ENCODE measurements around the gene CIAO2A. TPM values are rescaled to one million over a fixed set of nuclear protein-coding genes. Genes with fewer than 3 reads are reported as not detected.
"Not testable (repeated sequence)": the region's sequence is repeated elsewhere in the genome, so short reads cannot be mapped to it uniquely, and the experiment has no call there.

Gene CIAO2A
- total RNA-seq, 2 experiments from 2014 or later, result 95.5 to 111 TPM

- ChIA-PET POLR2A (interaction anchor here (0.6 to 0.8 kb wide), 2 partner anchors 161 to 239 kb away, joined by 3 read pairs; no protein-coding TSS in a partner anchor), CTCF (interaction anchor here (0.6 to 0.9 kb wide), 4 partner anchors 9 to 263 kb away, joined by 3 to 5 read pairs (median 4); no protein-coding TSS in a partner anchor)
- Mint-ChIP-seq H3K4me1 (peaks cover 48% of the 10 kb centered on the region), H3K27me3 (no peaks in the 10 kb centered on the region), H3K27ac (peak overlapping the region; percentile 96), H3K36me3 (ENCODE audit: low read depth) (peaks cover 10% of the 10 kb centered on the region), H3K9me3 (ENCODE audit: low read depth) (no peaks in the 10 kb centered on the region), H3K4me3 (peak overlapping the region; percentile 91)
- ATAC-seq, result no peak
- intact Hi-C loops (cut with DNase I, micrococcal nuclease), result loop anchor here (1.0 to 10.0 kb wide), 12 partner anchors 68 to 1037 kb away; partner anchors contain the start of genes TRIP4 (in 2 of the 2), USP3 (in 2 of the 2), CSNK1G1 (in 1 of the 2) and LACTB (in 1 of the 2)
- DNase-seq, result no peak
Observed at GRCh38 chr15:64095431-64095794, 1.8 kb upstream of the CIAO2A start.

GRCh38 chr15:64092864-64093626, 593 bp downstream of the CIAO2A start:
- peak; percentile 70 for DNase-seq
- Mint-ChIP-seq H3K27me3 (no peaks in the 10 kb centered on the region), H3K9me3 (ENCODE audit: low read depth) (no peaks in the 10 kb centered on the region), H3K4me1 (peaks cover 46% of the 10 kb centered on the region), H3K27ac (peak overlapping the region; percentile 96), H3K4me3 (peak overlapping the region; percentile 91), H3K36me3 (ENCODE audit: low read depth) (peaks cover 24% of the 10 kb centered on the region)
- ChIA-PET POLR2A (interaction anchor here (0.5 to 1.7 kb wide), 7 partner anchors 20 to 1087 kb away, joined by 3 to 12 read pairs (median 3); partner anchors contain the start of genes PPIB and SNX22), CTCF (interaction anchor here (0.5 to 1.7 kb wide), 9 partner anchors 9 to 613 kb away, joined by 3 to 7 read pairs (median 4); partner anchors contain the start of gene PPIB)
- intact Hi-C loops (cut with DNase I, micrococcal nuclease), result loop anchor here (1.0 to 10.0 kb wide), 10 partner anchors 60 to 908 kb away; partner anchors contain the start of genes CSNK1G1 (in 2 of the 2), RAB8B (in 2 of the 2), HERC1 (in 1 of the 2) and PCLAF (in 1 of the 2)
- peak; percentile 8 for ATAC-seq

GRCh38 chr15:64092075-64092820, 1.4 kb downstream of the CIAO2A start:
- no peak for ATAC-seq
- H3K36me3 Mint-ChIP-seq (ENCODE audit: low read depth), result peaks cover 32% of the 10 kb centered on the region
- intact Hi-C loops (cut with DNase I, micrococcal nuclease), result loop anchor here (2.0 to 10.0 kb wide), 7 partner anchors 263 to 907 kb away; partner anchors contain the start of genes RAB8B (in 2 of the 2), CSNK1G1 (in 1 of the 2), PCLAF (in 1 of the 2) and TRIP4 (in 1 of the 2)

DNA sequence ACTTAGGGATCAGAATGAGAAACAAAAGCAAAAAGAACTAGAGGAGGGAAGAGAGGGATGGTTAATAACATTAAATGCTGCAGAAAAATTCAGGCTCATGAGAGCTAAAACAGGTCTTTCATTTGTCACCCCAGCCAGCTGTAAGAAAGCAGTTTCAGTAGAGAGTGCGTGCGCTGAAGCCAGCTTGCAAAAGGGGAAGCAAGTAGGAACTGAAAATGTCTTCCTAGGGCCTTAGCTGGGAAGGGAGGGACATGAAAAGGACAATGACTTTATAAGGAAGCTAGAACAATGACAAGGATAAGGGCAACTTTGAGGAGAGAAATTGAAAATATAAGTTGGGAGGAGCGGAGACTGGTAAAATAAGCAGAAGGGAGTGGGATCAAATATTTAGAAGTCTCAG, 3.1 kb downstream of the CIAO2A start:
- ChIA-PET POLR2A (no interaction called here), CTCF (interaction anchor here (0.6 to 1.5 kb wide), 4 partner anchors 10 to 1535 kb away, joined by 3 to 5 read pairs (median 4); no protein-coding TSS in a partner anchor)
- no peak for DNase-seq
- Mint-ChIP-seq H3K4me1 (peaks cover 32% of the 10 kb centered on the region), H3K27me3 (no peaks in the 10 kb centered on the region), H3K27ac (no peak overlapping the region), H3K36me3 (ENCODE audit: low read depth) (peaks cover 38% of the 10 kb centered on the region), H3K9me3 (ENCODE audit: low read depth) (no peaks in the 10 kb centered on the region), H3K4me3 (no peak overlapping the region)
- intact Hi-C loops (cut with DNase I, micrococcal nuclease), result loop anchor here in 1 of 2 experiments (5.0 to 10.0 kb wide), 5 partner anchors 263 to 906 kb away; partner anchors contain the start of genes CSNK1G1, PCLAF, RAB8B and TRIP4
- ATAC-seq, result no peak

More at GRCh38 chr15:64092075-64092820, 1.4 kb downstream of the CIAO2A start:
- Mint-ChIP-seq H3K4me1 (peaks cover 39% of the 10 kb centered on the region), H3K4me3 (peak overlapping the region; percentile 91), H3K9me3 (ENCODE audit: low read depth) (no peaks in the 10 kb centered on the region), H3K27ac (peak overlapping the region; percentile 96), H3K27me3 (no peaks in the 10 kb centered on the region)
- POLR2A ChIA-PET, result interaction anchor here (0.5 to 1.7 kb wide), 2 partner anchors 71 to 214 kb away, joined by 3 to 12 read pairs; partner anchors contain the start of gene PPIB
- CTCF ChIA-PET, result interaction anchor here (1.4 to 1.7 kb wide), 2 partner anchors 71 to 340 kb away, joined by 7 read pairs; partner anchors contain the start of gene PPIB
- no peak for DNase-seq

DNA sequence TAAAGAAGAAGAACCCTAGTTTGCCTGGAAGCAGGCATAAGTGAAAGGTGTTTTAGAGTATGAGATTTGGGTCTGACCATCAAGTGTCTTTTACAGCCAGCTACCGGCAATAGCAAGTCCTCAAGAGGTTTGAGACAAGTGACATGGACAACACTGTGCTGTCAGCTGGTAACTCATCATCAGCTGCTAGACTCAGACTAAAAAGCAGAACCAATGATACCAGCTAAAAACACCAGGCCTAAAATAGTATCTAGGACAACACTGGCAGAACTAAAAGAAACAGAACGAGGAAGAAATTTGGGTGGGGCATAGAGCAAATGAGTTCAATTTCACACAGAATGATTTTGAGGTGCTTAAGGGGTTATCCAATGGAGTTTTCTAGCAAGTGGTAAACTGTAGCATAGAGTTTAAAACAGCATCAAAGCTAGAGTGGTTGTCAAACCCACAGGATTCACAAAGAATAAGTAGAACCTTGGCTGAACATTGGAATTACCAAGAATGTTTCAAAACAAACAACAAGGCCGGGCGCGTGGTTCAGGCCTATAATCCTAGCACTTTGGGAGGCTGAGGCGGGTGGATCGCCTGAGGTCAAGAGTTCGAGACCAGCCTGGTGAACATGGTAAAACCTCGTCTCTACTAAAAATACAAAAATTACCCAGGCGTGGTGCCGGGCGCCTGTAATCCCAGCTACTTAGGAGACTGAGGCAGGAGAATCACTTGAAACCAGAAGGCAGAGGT, 3.9 kb downstream of the CIAO2A start:
- Mint-ChIP-seq H3K36me3 (ENCODE audit: low read depth) (peaks cover 38% of the 10 kb centered on the region), H3K4me1 (peaks cover 24% of the 10 kb centered on the region), H3K27me3 (no peaks in the 10 kb centered on the region), H3K9me3 (ENCODE audit: low read depth) (no peaks in the 10 kb centered on the region), H3K4me3 (no peak overlapping the region), H3K27ac (no peak overlapping the region)
- DNase-seq (no peak), ATAC-seq (no peak)
- intact Hi-C loops (cut with DNase I, micrococcal nuclease), result loop anchor here in 1 of 2 experiments (5.0 to 10.0 kb wide), 5 partner anchors 262 to 905 kb away; partner anchors contain the start of genes CSNK1G1, PCLAF, RAB8B and TRIP4
- ChIA-PET CTCF (interaction anchor here (0.6 to 1.5 kb wide), 4 partner anchors 9 to 1536 kb away, joined by 3 to 8 read pairs (median 4); no protein-coding TSS in a partner anchor), POLR2A (interaction anchor here (0.5 to 0.6 kb wide), 2 partner anchors 133 to 199 kb away, joined by 3 read pairs; no protein-coding TSS in a partner anchor)

GRCh38 chr15:64082757-64083156, 10.9 kb downstream of the CIAO2A start:
- no peak for DNase-seq
- POLR2A ChIA-PET, result no interaction called here
- H3K4me3 Mint-ChIP-seq, result no peak overlapping the region
- no peaks in the 10 kb centered on the region for H3K27me3 Mint-ChIP-seq
- H3K27ac Mint-ChIP-seq, result no peak overlapping the region
- no peaks in the 10 kb centered on the region for H3K9me3 Mint-ChIP-seq (ENCODE audit: low read depth)
- no peaks in the 10 kb centered on the region for H3K4me1 Mint-ChIP-seq
- peaks cover 16% of the 10 kb centered on the region for H3K36me3 Mint-ChIP-seq (ENCODE audit: low read depth)
- CTCF ChIA-PET, result interaction anchor here (0.5 to 1.0 kb wide), 2 partner anchors 15 to 308 kb away, joined by 4 to 5 read pairs; no protein-coding TSS in a partner anchor
- intact Hi-C loops (cut with DNase I, micrococcal nuclease), result no loop called here
- no peak for ATAC-seq

DNA sequence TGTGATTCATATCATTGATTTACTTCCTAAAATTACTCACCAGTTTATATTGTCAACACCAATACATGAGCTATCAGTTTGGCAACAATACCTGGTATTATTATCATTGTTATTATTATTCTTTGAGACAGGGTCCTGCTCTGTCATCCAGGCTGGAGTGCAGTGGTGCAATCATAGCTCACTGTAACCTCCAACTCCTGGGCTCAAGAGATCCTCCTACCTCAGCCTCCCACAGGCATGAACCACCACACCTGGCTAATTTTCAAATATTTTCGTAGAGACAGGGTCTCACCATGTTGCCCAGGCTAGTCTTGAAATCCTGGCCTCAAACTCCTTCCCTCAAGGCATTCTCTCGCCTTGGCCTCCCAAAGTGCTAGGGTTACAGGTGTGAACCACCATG, 20.1 kb downstream of the CIAO2A start:
- POLR2A ChIA-PET; ATAC-seq; H3K4me3 Mint-ChIP-seq; H3K27me3 Mint-ChIP-seq; H3K9me3 Mint-ChIP-seq (ENCODE audit: low read depth); DNase-seq; H3K4me1 Mint-ChIP-seq; intact Hi-C loops (cut with DNase I, micrococcal nuclease); H3K27ac Mint-ChIP-seq: not testable (repeated sequence)
- CTCF ChIA-PET, result interaction anchor here (1.0 to 2.2 kb wide), 4 partner anchors 127 to 464 kb away, joined by 3 to 18 read pairs (median 4); no protein-coding TSS in a partner anchor
- H3K36me3 Mint-ChIP-seq (ENCODE audit: low read depth), result peaks cover 16% of the 10 kb centered on the region

DNA sequence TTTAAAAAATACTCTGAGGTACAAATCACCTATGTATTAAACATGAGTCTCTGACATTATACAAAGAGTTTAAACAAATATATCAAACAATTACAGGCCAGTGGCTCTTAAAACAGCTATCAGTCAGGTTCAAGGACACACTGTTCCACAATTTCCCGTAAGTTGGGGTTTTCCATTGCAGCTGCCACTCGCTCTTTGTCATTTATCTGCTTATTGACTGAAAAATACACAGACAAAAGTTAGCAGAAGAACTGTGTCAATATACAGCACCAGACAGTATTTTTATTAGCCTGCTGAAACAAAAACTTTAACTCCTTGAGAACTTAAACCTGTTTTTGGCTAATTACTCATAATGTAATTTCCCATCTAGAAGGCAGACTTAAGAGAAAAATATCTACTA, 20.8 kb downstream of the CIAO2A start:
- Mint-ChIP-seq H3K36me3 (ENCODE audit: low read depth) (peaks cover 16% of the 10 kb centered on the region), H3K4me1 (peaks cover 9% of the 10 kb centered on the region), H3K4me3 (no peak overlapping the region), H3K27ac (peak overlapping the region; percentile 16), H3K9me3 (ENCODE audit: low read depth) (no peaks in the 10 kb centered on the region), H3K27me3 (no peaks in the 10 kb centered on the region)
- ChIA-PET CTCF (interaction anchor here (1.1 to 8.2 kb wide), 2 partner anchors 127 to 319 kb away, joined by 3 to 129 read pairs; no protein-coding TSS in a partner anchor), POLR2A (no interaction called here)
- intact Hi-C loops (cut with DNase I, micrococcal nuclease), result no loop called here
- ATAC-seq (no peak), DNase-seq (no peak)

- H3K36me3 Mint-ChIP-seq (ENCODE audit: low read depth), result peaks cover 14% of the 10 kb centered on the region
- ChIA-PET POLR2A (no interaction called here), CTCF (interaction anchor here (0.6 to 8.2 kb wide), 7 partner anchors 24 to 441 kb away, joined by 3 to 129 read pairs (median 3); partner anchors contain the start of gene SNX1)
- peaks cover 9% of the 10 kb centered on the region for H3K4me1 Mint-ChIP-seq
- intact Hi-C loops (cut with DNase I, micrococcal nuclease), result no loop called here
- no peak overlapping the region for H3K27ac Mint-ChIP-seq
- ATAC-seq, result no peak
- H3K4me3 Mint-ChIP-seq, result no peak overlapping the region
- H3K27me3 Mint-ChIP-seq, result no peaks in the 10 kb centered on the region
- no peaks in the 10 kb centered on the region for H3K9me3 Mint-ChIP-seq (ENCODE audit: low read depth)
- DNase-seq, result no peak
Observed at GRCh38 chr15:64071931-64072765, 21.5 kb downstream of the CIAO2A start.

Data from activated CD4-positive, alpha-beta T cell treated with anti-CD3 and anti-CD28 coated beads for 36 hours (primary cell).